CD4-positive, alpha-beta T cell treated with Interleukin-21 for 1 hour (primary cell): ENCODE data around the gene SNCB.
"Not testable (repeated sequence)": the region's sequence is repeated elsewhere in the genome, so short reads cannot be mapped to it uniquely, and the experiment has no call there.

Experiments used
- DNase-seq: peaks from one replicate; pipeline ENCODE4 v3.0.0-alpha.2; 2020

The SNCB gene

DNA sequence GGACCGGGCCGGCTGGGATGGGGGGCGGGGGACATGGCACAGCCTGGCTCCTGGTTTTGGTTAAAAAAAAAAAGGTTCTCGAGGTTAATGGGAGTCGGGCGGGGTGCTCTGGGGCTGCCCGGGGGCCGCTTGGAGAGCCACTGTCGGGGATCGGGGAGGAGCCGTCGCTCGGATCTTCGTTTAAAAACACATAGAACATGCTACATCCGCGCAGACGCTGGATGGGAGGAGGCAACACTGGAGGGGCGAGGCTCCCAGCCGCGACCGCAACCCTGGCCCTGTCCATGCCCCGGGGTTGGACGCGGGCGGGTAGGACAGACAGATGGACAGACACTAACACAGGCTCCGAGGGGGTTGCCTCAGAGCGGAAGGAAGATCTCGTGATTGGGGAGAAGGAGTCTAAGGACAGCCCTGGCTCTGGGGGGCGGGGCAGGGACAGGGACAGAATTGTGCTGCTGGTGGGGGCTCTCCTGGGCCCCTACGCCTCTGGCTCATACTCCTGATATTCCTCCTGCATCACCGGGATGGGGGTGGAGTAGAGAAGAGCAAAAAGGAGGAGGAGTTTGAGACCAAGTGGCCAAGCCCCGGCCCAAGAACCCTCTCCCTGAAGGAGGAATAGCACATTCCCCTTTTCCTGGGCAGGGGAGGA is 9.9 kb downstream of the SNCB start:
- DNase-seq = no peak

DNA sequence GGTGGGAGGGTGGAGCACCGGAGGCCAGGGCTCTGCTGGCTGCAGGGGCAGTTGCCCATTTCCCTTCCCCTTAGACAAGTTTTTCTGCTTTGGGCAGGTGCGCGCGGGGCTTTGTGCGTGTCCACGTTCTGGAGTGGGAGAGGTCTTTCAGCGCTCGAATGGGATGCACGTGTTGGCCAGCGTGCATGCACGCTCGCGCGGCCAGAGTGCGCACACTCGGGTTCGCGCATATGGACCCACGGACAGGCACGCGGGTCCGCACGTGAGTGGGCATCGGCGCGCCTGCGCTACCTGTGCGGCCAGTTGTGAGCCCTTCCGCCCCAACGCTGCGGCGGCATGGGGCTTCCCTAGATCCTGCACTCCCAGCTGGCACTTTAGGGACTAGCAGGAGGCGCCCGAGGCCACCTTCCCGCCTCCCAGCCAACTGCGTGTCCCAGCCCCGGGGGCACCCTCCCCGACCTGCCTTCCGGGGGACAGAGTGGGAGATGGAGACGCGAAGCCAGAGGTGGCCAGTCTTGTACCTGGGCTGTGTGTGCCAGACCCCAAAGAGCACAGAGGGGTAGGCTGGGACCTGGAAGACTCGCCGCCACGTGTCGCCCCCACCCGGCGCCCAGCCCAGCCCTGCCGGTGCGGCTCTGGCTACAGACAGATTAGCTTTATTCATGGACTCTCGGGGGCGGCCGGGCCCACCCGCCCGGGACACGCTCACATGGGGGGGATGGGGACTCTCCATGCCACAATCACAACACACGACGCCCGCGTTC is 10.6 kb downstream of the SNCB start:
- no peak for DNase-seq

DNA sequence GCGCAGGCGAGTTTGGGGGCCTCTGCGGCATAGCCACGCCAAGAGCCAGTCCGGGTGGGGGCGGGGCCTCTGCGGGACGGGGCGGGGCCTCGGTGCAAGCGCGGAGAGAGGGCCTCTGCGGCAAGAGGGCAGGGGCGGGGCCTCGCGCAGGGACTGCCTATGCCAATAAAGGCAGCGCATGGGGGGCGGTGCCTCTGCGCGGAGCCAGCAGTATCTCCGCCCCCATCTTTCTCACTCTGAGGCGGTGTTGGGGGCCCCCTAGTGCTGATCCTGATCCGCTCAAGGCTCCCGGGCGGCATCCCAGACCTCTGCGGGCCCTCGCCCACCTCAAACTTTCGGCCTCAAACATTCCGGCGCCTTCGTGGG is 11.1 kb downstream of the SNCB start:
- DNase-seq = peak; percentile 84

DNA sequence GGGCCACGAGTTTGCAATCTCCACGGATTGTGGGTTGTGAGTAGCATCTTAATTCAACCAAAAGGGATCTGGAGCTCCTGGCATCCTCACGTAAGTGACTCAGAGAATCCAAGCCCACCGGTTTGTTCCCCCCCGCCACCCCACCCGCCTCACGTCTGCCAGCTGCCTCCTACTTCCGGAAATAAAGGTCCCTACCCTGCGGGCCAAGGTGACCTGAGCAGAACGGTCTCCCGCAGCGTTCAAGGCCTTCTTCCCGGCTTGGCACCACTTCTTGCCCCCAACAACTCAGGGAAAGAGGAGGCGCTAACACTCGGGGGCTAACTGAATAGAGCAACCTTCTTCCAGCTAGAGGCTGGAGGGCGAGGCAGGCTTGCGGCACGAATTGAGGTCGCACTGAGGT is 11.6 kb downstream of the SNCB start:
- DNase-seq = no peak

DNA sequence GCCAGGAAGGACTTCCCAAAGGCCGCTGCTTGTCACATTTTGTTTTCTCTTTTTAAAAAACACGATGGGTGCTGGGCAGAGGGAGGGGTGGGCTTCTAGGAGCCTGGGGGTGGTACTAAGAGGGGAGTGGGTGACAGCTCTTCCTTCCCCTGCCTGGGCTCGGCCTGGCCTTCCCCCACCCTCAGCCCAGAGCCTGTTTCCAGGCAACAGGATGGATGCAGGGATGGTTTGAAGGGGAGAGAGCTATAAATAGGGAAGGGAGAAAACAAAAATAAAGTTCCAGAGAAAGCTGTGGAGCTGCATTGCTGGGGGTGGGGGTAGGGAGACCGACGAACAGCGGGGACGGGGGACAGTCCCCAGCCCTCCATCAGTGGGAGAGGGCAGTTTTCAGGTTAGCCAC is 13.8 kb downstream of the SNCB start:
- no peak for DNase-seq

DNA sequence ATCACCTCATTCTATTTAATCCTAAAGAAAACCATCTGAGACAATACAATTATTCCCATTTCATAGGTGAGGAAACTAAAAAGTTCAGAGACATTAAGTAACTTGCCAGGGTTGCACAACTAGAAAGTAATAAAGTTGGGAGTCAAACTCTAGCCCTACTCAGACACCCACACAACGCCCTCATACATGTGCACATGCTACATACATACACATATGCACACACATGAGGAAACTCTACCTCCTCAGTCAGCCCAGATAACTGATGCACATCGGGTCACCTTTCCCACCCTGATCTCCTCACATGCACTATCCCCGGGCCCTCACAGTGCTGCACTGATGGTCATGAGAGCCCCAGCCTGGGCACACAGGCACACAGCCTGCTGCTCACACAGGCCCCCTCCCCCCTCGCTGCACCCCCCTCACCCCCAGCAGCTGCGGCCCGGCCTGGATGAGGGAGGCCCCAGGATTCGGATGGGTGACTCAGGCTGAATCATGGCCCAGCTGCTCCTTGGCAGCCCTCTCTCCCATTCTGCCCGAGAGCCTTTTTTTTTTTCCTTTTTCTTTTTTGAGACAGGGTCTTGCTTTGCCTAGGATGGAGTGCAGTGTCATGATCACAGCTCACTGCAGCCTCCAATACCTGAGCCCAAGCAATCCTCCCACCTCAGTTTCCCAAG is 15.4 kb downstream of the SNCB start:
- no peak for DNase-seq

DNA sequence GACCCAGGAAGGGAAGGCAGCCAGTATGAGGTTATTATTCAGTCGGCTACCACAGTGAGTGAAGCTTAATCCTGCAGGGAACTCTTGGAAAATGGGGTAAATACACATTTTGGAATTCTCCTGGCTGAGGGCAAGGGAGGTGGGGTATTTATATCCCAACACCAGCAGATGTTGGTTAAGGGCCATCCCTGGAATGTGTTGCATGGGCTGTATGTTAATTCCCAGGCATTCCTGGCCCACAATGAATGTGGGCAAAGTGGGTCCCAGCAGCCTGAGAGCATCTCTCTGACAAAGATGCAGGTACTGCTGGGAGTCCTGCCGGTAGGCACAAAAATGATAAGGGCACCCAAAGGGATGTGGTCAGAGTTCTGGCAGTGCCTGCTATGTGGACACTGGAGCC is 17.5 kb downstream of the SNCB start:
- no peak for DNase-seq

DNA sequence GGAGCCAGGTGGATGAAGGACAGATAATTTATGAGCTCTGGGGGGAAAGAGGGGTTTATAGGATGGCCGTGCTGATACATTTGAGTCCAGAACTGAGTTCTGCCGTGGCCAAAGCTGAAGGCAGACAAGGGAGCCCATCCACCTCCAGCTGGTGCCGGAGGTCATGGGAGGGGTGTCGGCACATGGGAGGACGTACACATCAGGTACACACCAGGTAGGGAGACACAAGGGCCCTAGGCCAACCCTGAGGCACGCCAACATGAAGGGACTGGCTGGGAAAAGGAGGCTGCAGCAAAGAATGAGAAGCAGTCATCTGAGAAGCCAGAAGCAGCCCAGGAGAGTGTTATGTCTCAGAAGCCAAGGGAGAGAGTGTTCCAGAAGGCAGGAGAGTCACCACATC is 18.3 kb downstream of the SNCB start:
- DNase-seq = no peak

DNA sequence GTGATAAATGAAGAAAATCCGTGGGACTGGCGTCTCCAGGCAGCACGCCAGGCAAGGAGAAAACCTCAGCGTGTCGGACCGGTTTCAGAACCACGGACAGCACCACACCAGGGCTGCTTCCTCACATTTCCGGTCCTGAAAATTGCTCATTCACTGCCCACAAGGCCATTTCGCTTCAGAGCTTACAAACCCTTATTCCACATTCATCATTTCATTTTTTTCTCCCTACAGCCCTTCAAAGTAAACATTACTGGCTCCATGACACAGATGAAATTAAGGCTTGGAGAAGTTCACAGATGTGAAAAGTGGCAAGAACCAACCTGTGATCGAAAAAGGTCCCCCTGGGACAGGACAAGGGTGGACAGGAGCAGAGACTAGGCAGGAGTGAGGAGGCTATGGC is 18.9 kb downstream of the SNCB start:
- peak; percentile 57 for DNase-seq

DNA sequence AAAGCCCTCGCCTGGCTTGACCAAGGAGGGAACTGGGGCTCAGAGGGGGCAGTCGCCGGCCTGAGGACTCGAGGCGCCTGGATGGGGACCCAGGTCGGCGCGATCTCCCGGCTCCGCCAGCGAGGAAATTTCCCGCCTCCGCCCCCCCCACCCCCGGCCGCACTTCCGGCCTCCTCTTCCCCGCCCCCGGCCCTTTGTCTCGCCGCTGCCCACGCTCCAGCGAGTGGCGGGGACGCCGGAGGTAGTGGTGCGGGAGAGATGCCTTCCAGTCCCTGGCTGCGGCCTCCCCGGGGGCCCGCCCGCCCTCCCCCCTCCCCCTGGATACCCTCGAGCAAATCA is 19.9 kb downstream of the SNCB start:
- no peak for DNase-seq

DNA sequence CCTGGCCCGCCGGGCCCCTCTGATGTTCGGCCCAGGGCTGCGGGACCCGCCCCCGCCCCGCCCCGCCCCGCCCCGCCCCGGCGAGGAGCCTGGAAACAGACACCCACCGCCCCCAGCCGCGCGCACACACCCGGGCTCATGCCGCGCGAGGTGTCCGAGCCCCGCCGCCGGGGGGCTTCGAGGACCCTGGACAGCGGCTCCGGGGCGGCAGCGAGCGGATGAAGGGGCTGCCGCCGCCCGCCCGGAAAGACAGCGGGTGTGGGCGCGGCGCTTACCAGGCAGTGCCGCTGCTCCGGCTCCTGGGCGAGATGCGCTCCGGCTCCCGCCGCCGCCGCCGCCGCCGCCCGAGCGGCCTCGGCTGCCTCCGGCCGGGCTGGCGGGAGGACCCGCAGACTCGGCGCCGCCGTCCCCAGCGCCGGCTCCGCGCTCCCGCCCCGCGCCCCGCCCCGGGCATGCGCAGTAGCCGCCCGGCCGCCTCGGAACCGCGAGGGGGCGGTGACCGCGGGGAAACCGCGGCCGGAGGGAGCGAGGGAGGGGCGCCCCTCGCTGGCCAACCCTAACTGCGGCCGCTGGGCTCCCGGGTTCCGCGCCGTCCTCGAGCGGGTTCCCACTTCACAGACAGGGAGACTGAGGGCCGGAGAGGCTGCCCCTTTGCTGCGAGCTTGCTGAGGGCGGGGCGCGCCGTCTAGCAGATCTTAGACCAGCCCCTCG is 20.5 kb downstream of the SNCB start, which contains the start of gene GPRIN1:
Gene GPRIN1, minus strand, starts transcription at position 433 of the 711 bp plus-strand sequence. CDS start 10,322 bp downstream, outside the sequence.
- DNase-seq = peak; percentile 54

DNA sequence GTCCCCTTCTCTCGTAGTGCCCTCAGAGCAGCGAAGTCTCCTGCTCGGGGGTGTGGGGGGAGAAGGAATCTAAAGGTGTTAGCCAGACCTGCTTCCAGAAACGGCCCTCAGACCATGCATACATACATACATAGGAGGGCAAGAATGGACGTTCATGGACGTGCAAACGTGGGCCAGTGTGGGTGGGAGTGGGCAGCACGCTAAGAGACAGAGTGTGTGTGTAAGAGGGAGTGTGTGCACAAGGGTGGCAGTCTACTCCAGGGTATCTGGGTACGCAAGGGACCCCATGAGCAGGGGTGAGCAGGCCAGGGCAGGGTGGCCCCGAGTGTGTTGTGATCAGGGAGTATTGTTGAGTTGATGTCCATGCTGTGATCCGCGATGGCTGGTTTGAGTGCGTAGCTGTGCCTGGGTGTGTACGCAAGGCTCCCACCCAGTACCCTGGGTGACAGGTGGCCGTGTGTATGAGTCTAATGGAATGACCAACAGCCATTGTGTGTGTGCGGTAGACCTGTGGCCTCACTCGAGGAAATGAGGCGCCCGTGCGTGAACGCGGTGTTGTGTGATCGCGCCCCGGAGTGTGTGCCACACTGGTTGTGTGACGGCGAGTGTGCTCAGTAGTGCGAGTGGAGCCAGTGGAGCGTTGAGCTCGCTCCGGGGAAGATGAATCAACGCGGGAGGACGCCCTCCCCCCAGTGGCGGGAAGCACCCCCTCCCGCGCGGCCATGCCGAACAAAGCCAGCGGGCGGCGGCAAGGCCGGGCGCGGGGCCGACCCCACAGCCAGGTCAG is 21.2 kb downstream of the SNCB start:
- peak; percentile 18 for DNase-seq

DNA sequence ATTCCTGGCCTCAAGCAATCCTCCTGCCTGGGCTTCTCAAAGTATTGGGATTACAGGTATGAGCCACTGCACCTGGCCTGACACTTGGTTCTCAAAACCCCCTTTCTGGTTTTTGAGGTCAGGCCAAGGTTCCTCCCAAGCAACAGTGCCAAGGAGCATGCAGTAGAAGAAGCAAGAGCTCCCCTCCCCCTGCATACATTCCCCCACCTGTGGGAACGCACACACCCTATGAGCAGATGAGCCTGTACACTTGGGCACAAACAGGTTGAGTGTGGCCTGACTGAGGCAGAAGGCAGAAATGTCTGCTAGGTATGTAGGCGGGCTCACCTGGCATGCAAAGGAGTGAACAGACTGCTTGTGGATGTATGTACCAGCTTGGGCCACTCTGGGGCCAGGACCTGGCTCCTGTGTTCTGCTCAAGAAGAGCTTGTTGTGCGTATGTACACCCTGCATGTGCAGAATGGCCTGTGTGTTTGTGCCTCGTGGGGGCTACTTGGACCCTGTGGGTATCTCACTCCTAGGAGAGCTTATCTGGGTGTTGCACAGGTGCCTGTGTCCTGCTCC is 22.1 kb downstream of the SNCB start:
- no peak for DNase-seq

DNA sequence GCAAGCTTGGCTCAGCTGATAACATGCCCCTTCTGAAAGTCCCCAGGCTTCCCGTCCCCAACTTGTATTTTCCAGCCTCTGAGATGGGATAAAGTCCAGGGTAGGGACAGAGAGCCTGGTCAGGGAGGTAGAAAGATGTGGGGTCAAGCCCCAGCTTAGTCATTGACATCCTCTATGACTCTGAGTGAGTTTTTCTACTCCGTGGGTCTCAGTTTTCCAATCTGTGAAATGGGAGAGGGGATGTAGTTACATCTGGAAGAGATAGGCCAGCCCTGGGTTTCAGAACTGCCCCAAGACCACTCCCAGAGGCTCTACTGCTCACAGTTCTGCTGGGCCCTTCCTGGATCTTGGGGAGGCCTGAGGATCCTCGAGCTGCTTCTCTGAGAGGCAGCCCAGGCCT is 23.5 kb downstream of the SNCB start:
- DNase-seq = no peak

DNA sequence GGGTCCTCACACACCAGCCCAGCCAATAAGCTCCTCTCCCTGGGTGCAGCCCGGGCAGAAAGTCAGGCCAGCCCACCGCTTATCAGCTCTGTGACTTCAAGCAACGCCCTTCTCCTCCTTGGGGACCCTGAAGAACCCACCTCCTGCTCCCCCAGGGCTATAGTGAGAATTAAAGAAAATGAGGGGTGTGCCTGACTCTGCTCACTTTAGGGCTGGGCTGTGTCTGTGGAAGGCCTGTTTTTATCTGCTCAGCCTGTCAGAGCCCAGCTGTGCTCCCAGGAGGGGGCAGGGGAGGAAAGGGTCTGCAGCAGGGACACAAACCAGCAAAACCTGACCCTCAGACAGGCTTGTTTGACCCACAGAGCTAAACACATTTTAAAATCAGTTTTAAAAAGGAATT is 24.3 kb downstream of the SNCB start:
- no peak for DNase-seq

DNA sequence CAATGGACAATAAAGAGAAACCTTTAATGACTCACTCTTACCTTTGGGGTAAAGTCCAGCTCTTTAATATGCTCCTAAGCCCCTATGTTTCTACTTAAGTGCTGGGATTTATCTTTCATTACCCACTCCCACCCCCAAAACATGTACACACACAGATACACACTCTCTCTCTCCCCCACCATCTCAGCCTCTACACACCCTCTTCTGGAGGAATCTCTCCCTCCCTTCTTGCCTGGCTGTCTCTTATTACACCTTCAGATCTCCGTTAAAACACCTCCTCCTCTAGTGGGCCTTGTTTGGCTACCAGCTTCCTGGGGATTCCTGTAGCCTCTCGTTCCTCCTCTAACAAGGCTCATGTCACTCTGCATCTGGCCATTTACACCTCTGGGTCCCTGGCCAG is 27.2 kb downstream of the SNCB start:
- no peak for DNase-seq

DNA sequence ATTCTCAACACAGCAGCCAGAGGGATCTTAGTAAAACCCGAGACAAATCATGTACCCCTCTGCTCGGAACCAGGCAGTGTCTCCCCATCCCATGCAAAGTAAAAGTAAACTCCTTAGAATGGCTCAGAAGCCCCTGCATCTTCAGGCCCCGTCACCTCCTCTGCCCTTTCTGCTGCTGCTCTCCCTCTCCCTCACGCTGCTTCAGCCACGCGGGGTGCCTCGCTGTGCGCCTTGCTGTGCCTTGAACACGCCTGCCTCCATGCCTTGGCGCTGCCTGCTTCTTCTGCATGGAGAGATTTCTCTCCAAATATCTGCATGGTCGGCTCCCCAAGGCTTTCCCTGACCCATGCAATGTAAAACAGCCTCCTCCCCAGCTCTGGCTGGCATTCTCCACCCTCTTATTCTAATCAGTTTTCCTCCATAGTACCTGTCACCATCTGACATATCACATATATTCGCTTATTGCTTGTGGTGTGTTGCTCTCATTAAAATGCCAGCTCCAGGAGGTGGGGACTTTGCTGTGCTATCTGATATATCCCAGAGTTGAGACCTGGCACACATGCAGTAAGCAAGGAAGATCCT is 28.3 kb downstream of the SNCB start:
- no peak for DNase-seq

DNA sequence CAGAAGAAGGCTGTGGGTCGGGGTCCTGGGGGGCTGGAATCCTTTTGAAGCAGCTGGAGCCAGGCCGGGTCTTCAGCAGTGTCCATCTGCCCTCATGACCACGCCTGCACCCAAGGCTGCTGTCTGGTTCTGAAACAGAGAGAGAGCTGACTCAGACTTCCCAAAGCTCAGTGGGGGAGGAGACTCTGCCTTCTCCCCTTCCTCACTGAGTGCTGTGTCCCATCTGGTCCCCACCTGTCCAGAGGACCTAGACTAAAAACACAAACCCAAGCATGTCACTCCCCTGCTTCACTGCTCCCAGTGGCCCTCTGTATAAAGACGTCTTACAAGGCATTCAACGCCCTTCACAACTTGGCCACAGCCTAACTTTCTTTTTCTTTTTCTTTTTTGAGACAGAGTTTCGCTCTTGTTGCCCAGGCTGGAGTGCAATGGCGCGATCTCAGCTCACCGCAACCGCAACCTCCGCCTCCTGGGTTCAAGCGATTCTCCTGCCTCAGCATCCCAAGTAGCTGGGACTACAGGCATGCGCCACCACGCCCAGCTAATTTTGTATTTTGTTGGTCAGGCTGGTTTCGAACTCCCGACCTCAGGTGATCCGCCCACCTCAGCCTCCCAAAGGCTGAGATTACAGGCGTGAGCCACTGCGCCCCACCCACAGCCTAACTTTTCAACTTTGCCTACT is 30.4 kb downstream of the SNCB start:
- DNase-seq = not testable (repeated sequence)

DNA sequence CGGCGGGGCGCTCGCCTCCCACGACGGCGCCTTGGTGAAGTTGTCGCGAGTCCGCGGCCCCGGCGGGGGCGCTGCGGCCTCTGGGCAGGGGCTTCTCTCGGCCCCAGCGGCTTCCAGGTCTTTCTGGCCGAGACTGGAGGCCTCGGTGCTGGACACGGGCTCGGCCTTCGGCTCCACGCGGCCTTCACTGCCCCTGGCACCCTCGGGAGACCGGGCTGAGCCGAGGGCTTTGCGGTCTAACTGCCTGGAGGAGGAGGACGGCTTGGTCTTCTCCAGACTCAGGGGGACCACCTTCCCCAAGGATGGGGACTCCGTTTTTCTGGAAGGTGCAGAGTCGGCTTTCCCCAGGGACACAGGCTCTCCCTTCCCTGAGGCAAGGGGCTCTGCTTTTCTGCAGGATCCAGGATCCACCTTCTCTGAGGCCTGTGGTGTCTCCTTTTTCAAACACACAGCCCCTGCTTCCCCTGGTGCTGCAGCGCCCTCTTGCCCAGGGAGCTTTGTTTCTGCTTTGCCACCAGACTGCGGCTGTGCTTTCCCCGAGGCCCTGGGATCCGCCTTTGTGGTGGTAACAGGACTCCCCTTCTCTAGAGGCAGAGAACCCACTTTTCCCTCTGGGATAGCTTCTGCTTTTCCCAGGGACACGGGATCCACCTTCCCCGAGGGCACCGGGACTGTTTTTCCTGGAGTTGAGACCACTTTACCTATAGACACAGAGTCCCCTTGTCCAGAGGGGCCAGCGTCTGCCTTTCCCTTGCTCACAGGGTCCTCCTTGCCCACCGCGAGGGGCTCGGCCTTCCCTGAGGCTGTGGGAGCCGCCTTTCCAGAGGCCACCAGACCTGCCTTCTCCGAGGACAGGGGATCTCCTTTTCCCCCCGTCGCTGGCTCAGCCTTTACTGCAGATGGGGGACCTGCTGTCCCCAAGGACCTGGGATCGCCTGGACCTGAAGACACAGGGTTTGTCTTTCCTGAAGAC is 32.6 kb downstream of the SNCB start:
- no peak for DNase-seq
